ENCODE measurements around the gene IFIT3.

Gene IFIT3

GRCh38 chr10:89332123-89332633 lies 4.4 kb downstream of the IFIT3 start:
- no peak for TF ChIP-seq Cebpa-rat (IDR thresholded peaks at IDR 0.05)
- Histone ChIP-seq H3K36me3 (peaks cover 6% of the 10 kb centered on the region), H3K9me3 (peaks cover 1% of the 10 kb centered on the region; the same call in 1 of the 2 replicates), H3K4me3 (peak overlapping the region; percentile 60), H3K4me1 (peaks cover 70% of the 10 kb centered on the region), H3K27me3 (no peaks in the 10 kb centered on the region), H4K20me1 (no peaks in the 10 kb centered on the region), H3K27ac (peak overlapping the region; percentile 57), H3K4me2 (peak overlapping the region; percentile 94), H3K9ac (peak overlapping the region; percentile 16; the same call in 1 of the 2 replicates)

- no peak overlapping the region for H3K4me3 ChIP-seq
- no peak overlapping the region for H3K4me2 ChIP-seq
- no peaks in the 10 kb centered on the region for H4K20me1 ChIP-seq
- H3K36me3 ChIP-seq: peaks cover 36% of the 10 kb centered on the region
- H3K4me1 ChIP-seq: peaks cover 43% of the 10 kb centered on the region
- no peak for TF ChIP-seq Cebpa-rat (IDR thresholded peaks at IDR 0.05)
- no peak overlapping the region for H3K27ac ChIP-seq
- no peaks in the 10 kb centered on the region for H3K27me3 ChIP-seq
- peaks cover 13% of the 10 kb centered on the region; the same call in 1 of the 2 replicates for H3K9me3 ChIP-seq
- H3K9ac ChIP-seq: no peak overlapping the region
Observed at GRCh38 chr10:89335226-89335625, 7.4 kb downstream of the IFIT3 start.

GRCh38 chr10:89336241-89336640 lies 8.4 kb downstream of the IFIT3 start:
- no peak overlapping the region for H3K4me2 ChIP-seq
- no peak overlapping the region for H3K4me3 ChIP-seq
- peaks cover 46% of the 10 kb centered on the region for H3K36me3 ChIP-seq
- no peak for TF ChIP-seq Cebpa-rat (IDR thresholded peaks at IDR 0.05)
- no peaks in the 10 kb centered on the region for H4K20me1 ChIP-seq
- H3K27ac ChIP-seq: no peak overlapping the region
- peaks cover 33% of the 10 kb centered on the region for H3K4me1 ChIP-seq
- no peak overlapping the region for H3K9ac ChIP-seq
- H3K27me3 ChIP-seq: no peaks in the 10 kb centered on the region
- H3K9me3 ChIP-seq: peaks cover 13% of the 10 kb centered on the region; the same call in 1 of the 2 replicates

- Histone ChIP-seq H3K27ac (no peak overlapping the region), H3K9ac (no peak overlapping the region), H3K9me3 (peaks cover 13% of the 10 kb centered on the region; the same call in 1 of the 2 replicates), H3K36me3 (peaks cover 46% of the 10 kb centered on the region), H3K4me3 (no peak overlapping the region), H3K27me3 (no peaks in the 10 kb centered on the region), H4K20me1 (no peaks in the 10 kb centered on the region), H3K4me2 (no peak overlapping the region), H3K4me1 (peaks cover 24% of the 10 kb centered on the region)
- no peak for TF ChIP-seq Cebpa-rat (IDR thresholded peaks at IDR 0.05)
Observed at GRCh38 chr10:89337484-89337883, 9.7 kb downstream of the IFIT3 start.

GRCh38 chr10:89338713-89339112 lies 10.9 kb downstream of the IFIT3 start:
- Histone ChIP-seq H3K4me1 (peaks cover 11% of the 10 kb centered on the region), H3K4me3 (no peak overlapping the region), H3K36me3 (peaks cover 46% of the 10 kb centered on the region)

GRCh38 chr10:89339875-89340274 lies 12.1 kb downstream of the IFIT3 start:
- Histone ChIP-seq H3K4me1 (no peaks in the 10 kb centered on the region), H3K27ac (no peak overlapping the region), H3K9ac (no peak overlapping the region), H3K36me3 (peaks cover 46% of the 10 kb centered on the region), H3K9me3 (peaks cover 13% of the 10 kb centered on the region; the same call in 1 of the 2 replicates), H3K27me3 (no peaks in the 10 kb centered on the region), H3K4me3 (no peak overlapping the region), H4K20me1 (no peaks in the 10 kb centered on the region), H3K4me2 (no peak overlapping the region)
- no peak for TF ChIP-seq Cebpa-rat (IDR thresholded peaks at IDR 0.05)

More at GRCh38 chr10:89338713-89339112, 10.9 kb downstream of the IFIT3 start:
- no peak for TF ChIP-seq Cebpa-rat (IDR thresholded peaks at IDR 0.05)
- peaks cover 13% of the 10 kb centered on the region; the same call in 1 of the 2 replicates for H3K9me3 ChIP-seq
- H3K27ac ChIP-seq: no peak overlapping the region
- no peak overlapping the region for H3K9ac ChIP-seq
- H3K27me3 ChIP-seq: no peaks in the 10 kb centered on the region
- H4K20me1 ChIP-seq: no peaks in the 10 kb centered on the region
- no peak overlapping the region for H3K4me2 ChIP-seq

GRCh38 chr10:89341649-89342048 lies 13.9 kb downstream of the IFIT3 start:
- Histone ChIP-seq H3K27me3 (no peaks in the 10 kb centered on the region), H4K20me1 (no peaks in the 10 kb centered on the region), H3K27ac (no peak overlapping the region), H3K9me3 (peaks cover 13% of the 10 kb centered on the region; the same call in 1 of the 2 replicates), H3K9ac (no peak overlapping the region), H3K36me3 (peaks cover 45% of the 10 kb centered on the region), H3K4me1 (peaks cover 4% of the 10 kb centered on the region), H3K4me2 (no peak overlapping the region), H3K4me3 (no peak overlapping the region)
- no peak for TF ChIP-seq Cebpa-rat (IDR thresholded peaks at IDR 0.05)

GRCh38 chr10:89342206-89342958 lies 14.6 kb downstream of the IFIT3 start:
- Histone ChIP-seq H4K20me1 (no peaks in the 10 kb centered on the region), H3K4me3 (no peak overlapping the region), H3K9me3 (peaks cover 10% of the 10 kb centered on the region; the same call in 1 of the 2 replicates), H3K27ac (no peak overlapping the region), H3K36me3 (peaks cover 38% of the 10 kb centered on the region), H3K27me3 (no peaks in the 10 kb centered on the region), H3K4me2 (no peak overlapping the region), H3K4me1 (peaks cover 11% of the 10 kb centered on the region), H3K9ac (no peak overlapping the region)
- no peak for TF ChIP-seq Cebpa-rat (IDR thresholded peaks at IDR 0.05)

GRCh38 chr10:89343089-89343767 lies 15.4 kb downstream of the IFIT3 start:
- Histone ChIP-seq H3K9ac (no peak overlapping the region), H3K27ac (no peak overlapping the region), H3K4me2 (no peak overlapping the region), H3K36me3 (peaks cover 30% of the 10 kb centered on the region), H3K4me3 (no peak overlapping the region), H3K9me3 (peaks cover 8% of the 10 kb centered on the region; the same call in 1 of the 2 replicates), H3K27me3 (no peaks in the 10 kb centered on the region), H3K4me1 (peaks cover 20% of the 10 kb centered on the region), H4K20me1 (no peaks in the 10 kb centered on the region)
- no peak for TF ChIP-seq Cebpa-rat (IDR thresholded peaks at IDR 0.05)

GRCh38 chr10:89344156-89344555 lies 16.4 kb downstream of the IFIT3 start:
- Histone ChIP-seq H3K9ac (no peak overlapping the region), H3K27me3 (no peaks in the 10 kb centered on the region), H3K4me2 (no peak overlapping the region), H3K27ac (no peak overlapping the region), H3K36me3 (peaks cover 20% of the 10 kb centered on the region), H4K20me1 (no peaks in the 10 kb centered on the region), H3K9me3 (peaks cover 4% of the 10 kb centered on the region; the same call in 1 of the 2 replicates), H3K4me3 (no peak overlapping the region), H3K4me1 (peaks cover 29% of the 10 kb centered on the region)
- no peak for TF ChIP-seq Cebpa-rat (IDR thresholded peaks at IDR 0.05)
